Measurements from ENCODE around the gene FBXL13. TPM values are rescaled to one million over a fixed set of nuclear protein-coding genes. Genes with fewer than 3 reads are reported as not detected.

Gene FBXL13
- total RNA-seq, 1 experiment from 2014 or later: 1.3 TPM

DNA sequence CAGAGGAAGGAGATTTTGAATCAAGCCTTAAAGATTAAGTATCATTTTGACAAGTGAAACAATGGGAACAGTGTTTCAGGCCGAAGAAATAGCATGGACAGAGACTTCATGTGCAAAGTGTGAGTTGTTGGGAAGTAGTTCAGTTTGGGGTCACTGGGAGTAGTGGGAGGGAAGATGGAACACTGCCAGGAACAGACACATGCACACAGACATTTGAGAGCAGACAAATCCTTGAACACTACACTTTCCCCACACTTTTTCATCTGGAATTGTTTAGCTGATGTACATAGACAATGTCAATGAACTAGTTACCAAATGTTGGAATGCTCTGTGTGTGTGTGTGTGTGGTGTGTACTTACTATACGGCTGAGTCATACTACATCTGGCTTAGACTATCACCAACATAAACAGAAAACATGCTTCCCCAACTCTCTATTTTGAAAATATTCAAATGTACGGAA, 214.2 kb downstream of the FBXL13 start:
- no peaks in the 10 kb centered on the region for H3K9me3 Mint-ChIP-seq (ENCODE audit: low read depth, unreplicated experiment)
- TF ChIP-seq, protein P1, sequence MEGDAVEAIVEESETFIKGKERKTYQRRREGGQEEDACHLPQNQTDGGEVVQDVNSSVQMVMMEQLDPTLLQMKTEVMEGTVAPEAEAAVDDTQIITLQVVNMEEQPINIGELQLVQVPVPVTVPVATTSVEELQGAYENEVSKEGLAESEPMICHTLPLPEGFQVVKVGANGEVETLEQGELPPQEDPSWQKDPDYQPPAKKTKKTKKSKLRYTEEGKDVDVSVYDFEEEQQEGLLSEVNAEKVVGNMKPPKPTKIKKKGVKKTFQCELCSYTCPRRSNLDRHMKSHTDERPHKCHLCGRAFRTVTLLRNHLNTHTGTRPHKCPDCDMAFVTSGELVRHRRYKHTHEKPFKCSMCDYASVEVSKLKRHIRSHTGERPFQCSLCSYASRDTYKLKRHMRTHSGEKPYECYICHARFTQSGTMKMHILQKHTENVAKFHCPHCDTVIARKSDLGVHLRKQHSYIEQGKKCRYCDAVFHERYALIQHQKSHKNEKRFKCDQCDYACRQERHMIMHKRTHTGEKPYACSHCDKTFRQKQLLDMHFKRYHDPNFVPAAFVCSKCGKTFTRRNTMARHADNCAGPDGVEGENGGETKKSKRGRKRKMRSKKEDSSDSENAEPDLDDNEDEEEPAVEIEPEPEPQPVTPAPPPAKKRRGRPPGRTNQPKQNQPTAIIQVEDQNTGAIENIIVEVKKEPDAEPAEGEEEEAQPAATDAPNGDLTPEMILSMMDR (IDR thresholded peaks at IDR 0.05; ENCODE audit: unreplicated experiment): no peak
- CTCF ChIA-PET: no interaction called here
- H3K27ac Mint-ChIP-seq (ENCODE audit: unreplicated experiment): peak overlapping the region; percentile 46
- DNase-seq: no peak
- BruUV-seq (replicated peaks): no TSS peak
- intact Hi-C loops (cut with micrococcal nuclease; ENCODE audit: unreplicated experiment): no loop called here
- peaks cover 34% of the 10 kb centered on the region for H3K4me1 Mint-ChIP-seq (ENCODE audit: low read depth, unreplicated experiment)
- H3K4me3 Mint-ChIP-seq (ENCODE audit: low read depth, unreplicated experiment): no peak overlapping the region
- peaks cover 5% of the 10 kb centered on the region for H3K36me3 Mint-ChIP-seq (ENCODE audit: insufficient read depth, unreplicated experiment)
- no peaks in the 10 kb centered on the region for H3K27me3 Mint-ChIP-seq (ENCODE audit: unreplicated experiment)

GRCh38 chr7:102859799-102860125, 214.8 kb downstream of the FBXL13 start:
- no peak for DNase-seq
- Mint-ChIP-seq H3K4me3 (ENCODE audit: low read depth, unreplicated experiment) (no peak overlapping the region), H3K27ac (ENCODE audit: unreplicated experiment) (peak overlapping the region; percentile 46), H3K9me3 (ENCODE audit: low read depth, unreplicated experiment) (no peaks in the 10 kb centered on the region), H3K27me3 (ENCODE audit: unreplicated experiment) (no peaks in the 10 kb centered on the region), H3K4me1 (ENCODE audit: low read depth, unreplicated experiment) (peaks cover 34% of the 10 kb centered on the region), H3K36me3 (ENCODE audit: insufficient read depth, unreplicated experiment) (peaks cover 5% of the 10 kb centered on the region)
- no TSS peak for BruUV-seq (replicated peaks)
- TF ChIP-seq, protein P1 (IDR thresholded peaks at IDR 0.05; ENCODE audit: unreplicated experiment): no peak
- CTCF ChIA-PET: no interaction called here
- intact Hi-C loops (cut with micrococcal nuclease; ENCODE audit: unreplicated experiment): no loop called here

DNA sequence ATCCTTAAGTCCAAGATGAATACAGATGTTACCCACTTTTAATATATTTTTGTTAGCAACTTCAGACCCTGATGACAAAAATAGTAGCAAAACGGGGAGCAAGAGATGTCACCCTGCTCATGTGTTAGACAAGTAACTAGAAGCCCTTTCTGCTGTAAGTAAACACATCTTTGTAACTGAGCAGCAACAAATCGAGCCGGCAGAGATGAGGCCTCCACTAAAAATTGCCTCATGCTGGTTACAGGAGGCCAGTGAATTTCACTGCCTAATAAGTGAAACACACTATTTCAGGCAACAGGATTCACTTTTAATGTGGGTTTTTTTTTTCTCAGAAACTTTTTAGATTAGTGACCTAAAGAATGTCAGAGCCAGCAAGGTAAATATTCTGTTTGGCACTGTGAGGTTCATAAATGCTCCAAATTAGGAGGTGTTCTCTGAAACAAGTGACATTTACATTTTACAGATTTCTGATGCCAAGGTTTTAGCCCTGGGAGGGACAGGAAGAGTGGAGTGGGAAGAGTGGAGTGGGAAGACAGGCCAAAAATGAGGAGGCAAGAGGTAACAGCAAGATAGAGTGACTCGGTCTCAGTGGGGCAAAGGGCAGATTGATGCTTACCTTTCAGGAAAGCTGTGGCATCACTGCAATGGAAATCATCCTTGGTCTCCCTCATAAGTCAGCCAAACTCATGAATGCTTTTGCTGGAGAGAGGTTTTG, 215.4 kb downstream of the FBXL13 start:
- peaks cover 5% of the 10 kb centered on the region for H3K36me3 Mint-ChIP-seq (ENCODE audit: insufficient read depth, unreplicated experiment)
- no peak overlapping the region for H3K4me3 Mint-ChIP-seq (ENCODE audit: low read depth, unreplicated experiment)
- CTCF ChIA-PET: no interaction called here
- no peak overlapping the region for H3K27ac Mint-ChIP-seq (ENCODE audit: unreplicated experiment)
- no peaks in the 10 kb centered on the region for H3K9me3 Mint-ChIP-seq (ENCODE audit: low read depth, unreplicated experiment)
- intact Hi-C loops (cut with micrococcal nuclease; ENCODE audit: unreplicated experiment): no loop called here
- no peak for DNase-seq
- BruUV-seq (replicated peaks): no TSS peak
- peaks cover 33% of the 10 kb centered on the region for H3K4me1 Mint-ChIP-seq (ENCODE audit: low read depth, unreplicated experiment)
- TF ChIP-seq, protein P1 (IDR thresholded peaks at IDR 0.05; ENCODE audit: unreplicated experiment): no peak
- H3K27me3 Mint-ChIP-seq (ENCODE audit: unreplicated experiment): no peaks in the 10 kb centered on the region

GRCh38 chr7:102856036-102856435, 218.6 kb downstream of the FBXL13 start:
- no peak for DNase-seq
- Mint-ChIP-seq H3K36me3 (ENCODE audit: insufficient read depth, unreplicated experiment) (peaks cover 5% of the 10 kb centered on the region), H3K27me3 (ENCODE audit: unreplicated experiment) (no peaks in the 10 kb centered on the region), H3K9me3 (ENCODE audit: low read depth, unreplicated experiment) (no peaks in the 10 kb centered on the region), H3K4me3 (ENCODE audit: low read depth, unreplicated experiment) (no peak overlapping the region), H3K4me1 (ENCODE audit: low read depth, unreplicated experiment) (peaks cover 18% of the 10 kb centered on the region), H3K27ac (ENCODE audit: unreplicated experiment) (no peak overlapping the region)
- BruUV-seq (replicated peaks): no TSS peak
- CTCF ChIA-PET: no interaction called here
- intact Hi-C loops (cut with micrococcal nuclease; ENCODE audit: unreplicated experiment): no loop called here
- TF ChIP-seq, protein P1 (IDR thresholded peaks at IDR 0.05; ENCODE audit: unreplicated experiment): no peak
